Endothelial cell of umbilical vein (primary cell): ENCODE results near the gene ARHGDIA. TPM values are rescaled to one million over a fixed set of nuclear protein-coding genes. Genes with fewer than 3 reads are reported as not detected.

ENCODE experiments used
- BruUV-seq: library from RNA; stranded (reverse); fragments of 400-500 nt; replicated peaks from 2 replicates; lab custom pipeline; 2021; lab: Mats Ljungman, UMichigan
- CTCF ChIA-PET: fragments of 300-600, 350-600 bp; sonication (Branson Sonifier 250); formaldehyde crosslinking; loops from one replicate; lab custom pipeline; 2021; ENCODE audit warnings: antibody characterized with exemption, inconsistent platforms; lab: Charles Lee
- POLR2A ChIA-PET: fragments of 300-600, 350-600 bp; sonication (Branson Sonifier 250); formaldehyde crosslinking; loops from one replicate; lab custom pipeline; 2021; ENCODE audit warnings: antibody characterized with exemption, inconsistent platforms; lab: Charles Lee
- DNase-seq: peaks from one replicate; pipeline ENCODE4 v3.0.0-alpha.2; 2011; ENCODE audit warnings: low read depth, low spot score
- FAIRE-seq: peaks from 2 replicates; lab custom pipeline; 2011; peaks lifted over from hg19 to GRCh38; lab: Jason Lieb, UNC
- H2AFZ ChIP-seq: 2 replicates; pipeline ENCODE4 v1.6.0; 2012; ENCODE audit warnings: low read depth, low read length, control low read depth, inconsistent platforms
- H3K27ac ChIP-seq: 2 replicates; pipeline ENCODE4 v1.5.1; 2011; ENCODE audit warnings: low read depth, mild to moderate bottlenecking, control low read depth, low read length, moderate library complexity; ENCODE audit not compliant: insufficient read depth
- H3K27me3 ChIP-seq, 2 experiments: 2 replicates each; pipeline versions ENCODE4 v1.6.0 to v1.6.1; 2011; ENCODE audit warnings: low read length in 2 of 2, mixed read lengths in 1 of 2; ENCODE audit not compliant: control insufficient read depth in 2 of 2, insufficient read depth in 2 of 2
- H3K36me3 ChIP-seq, 2 experiments: 2 replicates in 1 of 2; 3 replicates in 1 of 2; pipeline ENCODE4 v1.5.1; 2011; ENCODE audit warnings: low read length in 2 of 2, mild to moderate bottlenecking in 1 of 2, moderate library complexity in 1 of 2; ENCODE audit not compliant: control insufficient read depth in 2 of 2, insufficient read depth in 2 of 2; ENCODE audit errors: extremely low read depth in 1 of 2
- H3K4me1 ChIP-seq: 3 replicates; pipeline ENCODE4 v1.5.1; 2011; ENCODE audit warnings: mild to moderate bottlenecking, low read length; ENCODE audit not compliant: control insufficient read depth, insufficient read depth; ENCODE audit errors: extremely low read depth
- H3K4me2 ChIP-seq: 2 replicates; pipeline ENCODE4 v1.6.1; 2011; ENCODE audit warnings: low read length, control low read depth, mixed read lengths; ENCODE audit not compliant: insufficient read depth
- H3K4me3 ChIP-seq, 3 experiments: fragments of 200-600 bp in 1 of 3; sonication (generic), shearing (Covaris generic) in 1 of 3; replicated peaks in 1 of 3; 2 replicates each; pipeline ENCODE4 v1.5.1; 2011 to 2016; ENCODE audit warnings: control low read depth in 3 of 3, low read length in 3 of 3, mild to moderate bottlenecking in 2 of 3, inconsistent platforms in 1 of 3, low read depth in 1 of 3, moderate library complexity in 1 of 3; ENCODE audit not compliant: insufficient read depth in 1 of 3
- H3K79me2 ChIP-seq: 2 replicates; pipeline ENCODE4 v1.6.0; 2012; ENCODE audit warnings: low read length, inconsistent platforms; ENCODE audit not compliant: control insufficient read depth, insufficient read depth
- H3K9ac ChIP-seq: replicated peaks from 2 replicates; pipeline ENCODE3; 2011; ENCODE audit warnings: low read length, control low read depth; ENCODE audit not compliant: insufficient read depth; ENCODE audit errors: extremely low read depth
- H3K9me1 ChIP-seq: replicated peaks from 3 replicates; pipeline ENCODE4 v1.6.0; 2011; ENCODE audit warnings: mild to moderate bottlenecking, low read length; ENCODE audit not compliant: control insufficient read depth, insufficient read depth; ENCODE audit errors: extremely low read depth
- H3K9me3 ChIP-seq: replicated peaks from 2 replicates; pipeline ENCODE4 v1.5.1; 2012; ENCODE audit warnings: low read length, inconsistent platforms; ENCODE audit not compliant: control insufficient read depth, insufficient read depth
- H4K20me1 ChIP-seq: replicated peaks from 2 replicates; pipeline ENCODE3; 2011; ENCODE audit warnings: mild to moderate bottlenecking, low read length; ENCODE audit not compliant: control insufficient read depth, insufficient read depth; ENCODE audit errors: extremely low read depth
- CTCF ChIP-seq, 2 donors: IDR thresholded peaks; 1 replicate in 1 of 2; 2 replicates in 1 of 2; pipeline ENCODE4 v1.5.1; 2011; ENCODE audit warnings: low read length in 2 of 2, mild to moderate bottlenecking in 2 of 2, moderate library complexity in 2 of 2, control low read depth in 1 of 2, inconsistent platforms in 1 of 2, low read depth in 1 of 2; ENCODE audit not compliant: insufficient read depth in 1 of 2; ENCODE audit errors: extremely low read depth in 1 of 2
- EZH2 ChIP-seq: IDR thresholded peaks from 2 replicates; pipeline ENCODE4 v1.6.1; 2012; ENCODE audit warnings: borderline replicate concordance, low read depth, mild to moderate bottlenecking, moderate library complexity, low read length, inconsistent platforms; ENCODE audit not compliant: severe bottlenecking
- FOS ChIP-seq: IDR thresholded peaks from 2 replicates; pipeline ENCODE4 v1.6.1; 2011; ENCODE audit warnings: mild to moderate bottlenecking, low read length, moderate library complexity, borderline replicate concordance; ENCODE audit not compliant: insufficient read depth
- GATA2 ChIP-seq: IDR thresholded peaks from 2 replicates; pipeline ENCODE4 v1.7.0; 2011; ENCODE audit warnings: low read depth, mild to moderate bottlenecking, moderate library complexity, mixed read lengths, low read length; ENCODE audit not compliant: insufficient read length, insufficient read depth
- JUN ChIP-seq: IDR thresholded peaks from 2 replicates; pipeline ENCODE4 v1.6.1; 2011; ENCODE audit warnings: borderline replicate concordance, low read depth; ENCODE audit not compliant: insufficient read length, insufficient read depth
- MAX ChIP-seq: IDR thresholded peaks from 2 replicates; pipeline ENCODE4 v1.6.1; 2011; ENCODE audit not compliant: insufficient read depth, insufficient read length
- MYC ChIP-seq: IDR thresholded peaks from one replicate; pipeline ENCODE4 v1.6.1; 2011; ENCODE audit warnings: mild to moderate bottlenecking, low read depth, low read length
- POLR2A ChIP-seq: IDR thresholded peaks from 2 replicates; pipeline ENCODE4 v1.6.1; 2012; ENCODE audit warnings: low read depth, mild to moderate bottlenecking, control low read depth, low read length
- POLR2AphosphoS5 ChIP-seq: IDR thresholded peaks from 2 replicates; pipeline ENCODE4 v1.6.1; 2012; ENCODE audit warnings: low read depth, mild to moderate bottlenecking, control low read depth, low read length, moderate library complexity; ENCODE audit not compliant: insufficient read depth
- dilution Hi-C: fragments of 300-500 bp; cut with MboI; formaldehyde crosslinking; loops from one replicate; pipeline ENCODE4 v1.15.0; 2019; ENCODE audit warnings: low sequenced_read_pairs; ENCODE audit not compliant: extremely low pct_ligation_motif_present
- intact Hi-C: fragments of 100-400 bp; cut with micrococcal nuclease; formaldehyde crosslinking; loops from one replicate; pipeline ENCODE4 v1.10.0; 2022
- polyA plus RNA-seq, 4 experiments: library from polyadenylated mRNA; depleted of rRNA in 3 of 4; stranded (reverse) in 3 of 4; unstranded in 1 of 4; fragments of >200 nt; gene quantifications; 2 replicates each; pipeline versions ENCODE4 v1.2.1 to v1.2.3, GENCODE V29; 2011 to 2012; ENCODE audit warnings: missing spikeins in 1 of 4
- total RNA-seq: library from RNA; stranded (reverse); gene quantifications from 2 replicates; pipeline ENCODE4 v1.2.3, GENCODE V29; 2021

Gene ARHGDIA
- total and polyA plus RNA-seq, 2 donors (not counting 3 experiments of a cell fraction or from before 2014, with no cell fraction given) = 358 to 645 TPM

- H3K9me3 ChIP-seq = no peaks in the 10 kb centered on the region
- no peaks in the 10 kb centered on the region for H3K9me1 ChIP-seq
- no peak for TF ChIP-seq GATA2
- no peak for TF ChIP-seq CTCF (IDR thresholded peaks at IDR 0.05; ENCODE audit: extremely low read depth in 1 of 2, insufficient read depth in 1 of 2, low read depth in 1 of 2, low read length in 2 of 2)
- no peak for TF ChIP-seq FOS
- no peak for TF ChIP-seq MYC
- no peak for TF ChIP-seq POLR2A
- no peak for TF ChIP-seq POLR2AphosphoS5
- no peak for TF ChIP-seq MAX
- no peak for TF ChIP-seq EZH2
- no peak for TF ChIP-seq JUN
- peaks cover 7% of the 10 kb centered on the region for H3K4me1 ChIP-seq
- H3K4me3 ChIP-seq = peak overlapping the region in 1 of 3 experiments; percentile 55
- BruUV-seq = no TSS peak
- intact Hi-C loops (no loop called here), dilution Hi-C loops (no loop called here)
- H2AFZ ChIP-seq = no peak overlapping the region
- no peak for FAIRE-seq
- no peak for DNase-seq
- peaks cover 7 to 42% of the 10 kb centered on the region in 2 experiments for H3K36me3 ChIP-seq
- peaks cover 26% of the 10 kb centered on the region for H3K79me2 ChIP-seq
- peak overlapping the region; percentile 74 for H3K4me2 ChIP-seq
- no peaks in the 10 kb centered on the region for H3K27me3 ChIP-seq
- no peak overlapping the region for H3K27ac ChIP-seq
- H4K20me1 ChIP-seq = no peaks in the 10 kb centered on the region
- no peak overlapping the region for H3K9ac ChIP-seq
- ChIA-PET POLR2A (interaction anchor here (0.7 kb wide), 1 partner anchor 12 kb away, joined by 8 read pairs; no protein-coding TSS in a partner anchor), CTCF (interaction anchor here (1.1 kb wide), 2 partner anchors 10 to 12 kb away, joined by 4 to 6 read pairs; no protein-coding TSS in a partner anchor)
Measured at GRCh38 chr17:81916234-81917001, 45.3 kb upstream of the ARHGDIA start.
